Naive thymus-derived CD8-positive, alpha-beta T cell (primary cell): ENCODE results near the gene RNF11. TPM values are rescaled to one million over a fixed set of nuclear protein-coding genes. Genes with fewer than 3 reads are reported as not detected.
"Not testable (repeated sequence)": the region's sequence is repeated elsewhere in the genome, so short reads cannot be mapped to it uniquely, and the experiment has no call there.

Experiments
- ATAC-seq, 2 donors: fragments of 150-1000 bp; cut with Tn5 transposase in 1 of 2; sonication (Bioruptor Pico), chemical (Tn5 transposase) in 1 of 2; 1 replicate in 1 of 2; 2 replicates in 1 of 2; pipeline ENCODE4 v1.10.0; 2021; ENCODE audit warnings: mild to moderate bottlenecking in 2 of 2, moderate library complexity in 2 of 2
- POLR2A ChIA-PET: fragments of 350-600 bp; sonication (Branson Sonifier 250); formaldehyde crosslinking; loops from one replicate; lab custom pipeline; 2021; ENCODE audit warnings: antibody characterized with exemption; lab: Charles Lee
- DNase-seq, 10 donors: peaks; one replicate each; pipeline versions ENCODE4 v3.0.0 to v3.0.0-alpha.2; 2020 to 2022
- H3K27ac Mint-ChIP-seq, 10 donors: one replicate each; pipeline ENCODE4 v1.8.0; 2020 to 2022; ENCODE audit warnings: mild to moderate bottlenecking in 10 of 10, mixed read lengths in 10 of 10, moderate library complexity in 4 of 10, inconsistent platforms in 1 of 10
- H3K27me3 Mint-ChIP-seq, 5 donors: one replicate each; pipeline ENCODE4 v1.8.0; 2021 to 2022; ENCODE audit warnings: mixed read lengths in 5 of 5
- H3K36me3 Mint-ChIP-seq, 3 donors: one replicate each; pipeline ENCODE4 v1.8.0; 2020 to 2022; ENCODE audit warnings: mixed read lengths in 3 of 3, mild to moderate bottlenecking in 2 of 3, inconsistent platforms in 1 of 3
- H3K4me1 Mint-ChIP-seq, 4 donors: one replicate each; pipeline ENCODE4 v1.8.0; 2021 to 2022; ENCODE audit warnings: mixed read lengths in 4 of 4
- H3K4me3 Mint-ChIP-seq, 10 donors: one replicate each; pipeline ENCODE4 v1.8.0; 2020 to 2022; ENCODE audit warnings: mild to moderate bottlenecking in 10 of 10, mixed read lengths in 10 of 10, moderate library complexity in 6 of 10, inconsistent platforms in 1 of 10
- H3K9me3 Mint-ChIP-seq, 9 donors: one replicate each; pipeline ENCODE4 v1.8.0; 2020 to 2022; ENCODE audit warnings: mixed read lengths in 9 of 9, mild to moderate bottlenecking in 3 of 9, inconsistent platforms in 1 of 9, moderate library complexity in 1 of 9
- polyA plus RNA-seq, 3 donors: library from polyadenylated mRNA; unstranded; fragments of 300-500 nt; fragmentation: Illumina TruSeq; gene quantifications; one replicate each; pipeline ENCODE4 v1.2.3, GENCODE V29; 2021
- total RNA-seq, 8 experiments: library from RNA in 2 of 8; stranded (reverse) in 2 of 8; gene quantifications; one replicate each; pipeline ENCODE4 v1.2.3 and lab custom pipeline; 2021 to 2026

RNF11 gene
- total and polyA plus RNA-seq, 5 experiments from 2014 or later = 19.8 to 36.6 (median 31.8) TPM

GRCh38 chr1:51250729-51251128, 14.7 kb downstream of the RNF11 start:
- POLR2A ChIA-PET, ATAC-seq, H3K9me3 Mint-ChIP-seq, H3K4me3 Mint-ChIP-seq, H3K27ac Mint-ChIP-seq, H3K27me3 Mint-ChIP-seq, DNase-seq: not testable (repeated sequence)
- Mint-ChIP-seq H3K36me3 (peaks cover 0 to 27% (median 0%) of the 10 kb centered on the region in 3 donors), H3K4me1 (peaks cover 20 to 61% (median 59%) of the 10 kb centered on the region in 4 donors)

- peaks cover 20 to 61% (median 58%) of the 10 kb centered on the region in 4 donors for H3K4me1 Mint-ChIP-seq
- not testable (repeated sequence) for H3K4me3 Mint-ChIP-seq
Observed at GRCh38 chr1:51251165-51251564, 15.1 kb downstream of the RNF11 start.

GRCh38 chr1:51252366-51252765, 16.3 kb downstream of the RNF11 start:
- H3K27ac Mint-ChIP-seq = peak overlapping the region in 3 of 10 donors; percentile 16 to 56 (median 50)
- H3K4me1 Mint-ChIP-seq = peaks cover 13 to 60% (median 52%) of the 10 kb centered on the region in 4 donors

More at GRCh38 chr1:51251165-51251564, 15.1 kb downstream of the RNF11 start:
- H3K9me3 Mint-ChIP-seq, ATAC-seq, DNase-seq, POLR2A ChIA-PET, H3K27me3 Mint-ChIP-seq, H3K27ac Mint-ChIP-seq: not testable (repeated sequence)
- peaks cover 0 to 22% (median 0%) of the 10 kb centered on the region in 3 donors for H3K36me3 Mint-ChIP-seq

GRCh38 chr1:51253691-51254090, 17.6 kb downstream of the RNF11 start:
- Mint-ChIP-seq H3K27me3 (no peaks in the 10 kb centered on the region), H3K27ac (peak overlapping the region in 1 of 10 donors; percentile 34), H3K4me3 (no peak overlapping the region), H3K36me3 (peaks cover 0 to 7% (median 0%) of the 10 kb centered on the region in 3 donors), H3K9me3 (peaks cover 0 to 2% (median 0%) of the 10 kb centered on the region in 9 donors), H3K4me1 (peaks cover 15 to 62% (median 49%) of the 10 kb centered on the region in 4 donors)
- POLR2A ChIA-PET = no interaction called here
- ATAC-seq (no peak), DNase-seq (no peak)

More at GRCh38 chr1:51252366-51252765, 16.3 kb downstream of the RNF11 start:
- H3K9me3 Mint-ChIP-seq = peaks cover 0 to 2% (median 0%) of the 10 kb centered on the region in 9 donors
- H3K27me3 Mint-ChIP-seq = no peaks in the 10 kb centered on the region
- POLR2A ChIA-PET = no interaction called here
- DNase-seq (no peak), ATAC-seq (no peak)
- peak overlapping the region in 3 of 10 donors; percentile 2 to 20 (median 6) for H3K4me3 Mint-ChIP-seq
- peaks cover 0 to 16% (median 0%) of the 10 kb centered on the region in 3 donors for H3K36me3 Mint-ChIP-seq

GRCh38 chr1:51255331-51255730, 19.3 kb downstream of the RNF11 start:
- no peak for ATAC-seq
- Mint-ChIP-seq H3K27me3 (no peaks in the 10 kb centered on the region), H3K9me3 (peaks cover 0 to 2% (median 0%) of the 10 kb centered on the region in 9 donors), H3K27ac (no peak overlapping the region), H3K4me3 (no peak overlapping the region), H3K4me1 (peaks cover 15 to 66% (median 56%) of the 10 kb centered on the region in 4 donors), H3K36me3 (peaks cover 0 to 6% (median 0%) of the 10 kb centered on the region in 3 donors)
- POLR2A ChIA-PET = interaction anchor here (0.9 kb wide), 1 partner anchor 10 kb away, joined by 3 read pairs; no protein-coding TSS in a partner anchor
- DNase-seq = no peak

- Mint-ChIP-seq H3K4me3 (no peak overlapping the region), H3K27ac (peak overlapping the region in 1 of 10 donors; percentile 17), H3K9me3 (no peaks in the 10 kb centered on the region), H3K4me1 (peaks cover 25 to 90% (median 84%) of the 10 kb centered on the region in 4 donors), H3K36me3 (peaks cover 0 to 5% (median 3%) of the 10 kb centered on the region in 3 donors), H3K27me3 (no peaks in the 10 kb centered on the region)
- no peak for DNase-seq
- POLR2A ChIA-PET = interaction anchor here (0.6 kb wide), 1 partner anchor 1076 kb away, joined by 3 read pairs; no protein-coding TSS in a partner anchor
- ATAC-seq = no peak
Observed at GRCh38 chr1:51263147-51263877, 27.2 kb downstream of the RNF11 start.

- Mint-ChIP-seq H3K4me3 (no peak overlapping the region), H3K4me1 (peaks cover 24 to 86% (median 77%) of the 10 kb centered on the region in 4 donors), H3K36me3 (peaks cover 0 to 10% (median 3%) of the 10 kb centered on the region in 3 donors), H3K9me3 (no peaks in the 10 kb centered on the region), H3K27ac (peak overlapping the region in 4 of 10 donors; percentile 12 to 32 (median 24)), H3K27me3 (no peaks in the 10 kb centered on the region)
- DNase-seq (no peak), ATAC-seq (no peak)
- POLR2A ChIA-PET = no interaction called here
Observed at GRCh38 chr1:51264451-51264850, 28.4 kb downstream of the RNF11 start.

- Mint-ChIP-seq H3K9me3 (no peaks in the 10 kb centered on the region), H3K4me1 (peaks cover 22 to 75% (median 67%) of the 10 kb centered on the region in 4 donors), H3K4me3 (no peak overlapping the region)
Observed at GRCh38 chr1:51265618-51266017, 29.5 kb downstream of the RNF11 start.

GRCh38 chr1:51266181-51266580, 30.1 kb downstream of the RNF11 start:
- Mint-ChIP-seq H3K4me3 (peak overlapping the region in 1 of 10 donors; percentile 14), H3K27ac (peak overlapping the region in 8 of 10 donors; percentile 30 to 82 (median 64)), H3K27me3 (no peaks in the 10 kb centered on the region), H3K4me1 (peaks cover 22 to 71% (median 62%) of the 10 kb centered on the region in 4 donors), H3K9me3 (no peaks in the 10 kb centered on the region), H3K36me3 (peaks cover 5 to 27% (median 6%) of the 10 kb centered on the region in 3 donors)
- POLR2A ChIA-PET = no interaction called here
- ATAC-seq (no peak), DNase-seq (no peak)

More at GRCh38 chr1:51265618-51266017, 29.5 kb downstream of the RNF11 start:
- Mint-ChIP-seq H3K36me3 (peaks cover under 1 to 21% (median 5%) of the 10 kb centered on the region in 3 donors), H3K27me3 (no peaks in the 10 kb centered on the region), H3K27ac (peak overlapping the region in 6 of 10 donors; percentile 43 to 73 (median 56))
- POLR2A ChIA-PET = interaction anchor here (0.7 kb wide), 1 partner anchor 10 kb away, joined by 3 read pairs; no protein-coding TSS in a partner anchor
- no peak for ATAC-seq
- no peak for DNase-seq

- Mint-ChIP-seq H3K4me3 (no peak overlapping the region), H3K4me1 (peaks cover 22 to 67% (median 57%) of the 10 kb centered on the region in 4 donors), H3K27me3 (no peaks in the 10 kb centered on the region), H3K36me3 (peaks cover 4 to 32% (median 6%) of the 10 kb centered on the region in 3 donors), H3K27ac (peak overlapping the region in 5 of 10 donors; percentile 33 to 73 (median 72)), H3K9me3 (no peaks in the 10 kb centered on the region)
- no peak for DNase-seq
- POLR2A ChIA-PET = no interaction called here
- ATAC-seq = no peak
Observed at GRCh38 chr1:51266791-51267190, 30.7 kb downstream of the RNF11 start.

- H3K27ac Mint-ChIP-seq = peak overlapping the region in 7 of 10 donors; percentile 1 to 81 (median 33)
- peaks cover 17 to 49% (median 46%) of the 10 kb centered on the region in 4 donors for H3K4me1 Mint-ChIP-seq
Observed at GRCh38 chr1:51268634-51269033, 32.6 kb downstream of the RNF11 start.

GRCh38 chr1:51270751-51271150, 34.7 kb downstream of the RNF11 start:
- no peaks in the 10 kb centered on the region for H3K9me3 Mint-ChIP-seq
- no peak for ATAC-seq
- H3K4me1 Mint-ChIP-seq = peaks cover 8 to 30% (median 27%) of the 10 kb centered on the region in 4 donors
- POLR2A ChIA-PET = no interaction called here
- no peak overlapping the region for H3K4me3 Mint-ChIP-seq
- peaks cover 6 to 54% (median 8%) of the 10 kb centered on the region in 3 donors for H3K36me3 Mint-ChIP-seq
- H3K27ac Mint-ChIP-seq = peak overlapping the region in 4 of 10 donors; percentile 17 to 63 (median 42)
- no peaks in the 10 kb centered on the region for H3K27me3 Mint-ChIP-seq
- DNase-seq = no peak

More at GRCh38 chr1:51268634-51269033, 32.6 kb downstream of the RNF11 start:
- ATAC-seq = no peak
- Mint-ChIP-seq H3K36me3 (peaks cover 5 to 39% (median 6%) of the 10 kb centered on the region in 3 donors), H3K4me3 (no peak overlapping the region), H3K27me3 (no peaks in the 10 kb centered on the region), H3K9me3 (no peaks in the 10 kb centered on the region)
- no peak for DNase-seq
- POLR2A ChIA-PET = no interaction called here
